H4 (cell line): ENCODE results near the gene GNAS. TPM values are rescaled to one million over a fixed set of nuclear protein-coding genes. Genes with fewer than 3 reads are reported as not detected.

Experiments
- DNase-seq: peaks from one replicate; pipeline ENCODE4 v3.0.0-alpha.2; 2015; ENCODE audit warnings: low spot score
- total RNA-seq: library from RNA; depleted of rRNA; stranded (reverse); fragments of >200 nt; shearing (Covaris generic); gene quantifications from 2 replicates; pipeline ENCODE4 v1.2.3, GENCODE V29; 2014

GNAS gene
- total RNA-seq, 1 experiment from 2014 or later: 1,032 TPM

DNA sequence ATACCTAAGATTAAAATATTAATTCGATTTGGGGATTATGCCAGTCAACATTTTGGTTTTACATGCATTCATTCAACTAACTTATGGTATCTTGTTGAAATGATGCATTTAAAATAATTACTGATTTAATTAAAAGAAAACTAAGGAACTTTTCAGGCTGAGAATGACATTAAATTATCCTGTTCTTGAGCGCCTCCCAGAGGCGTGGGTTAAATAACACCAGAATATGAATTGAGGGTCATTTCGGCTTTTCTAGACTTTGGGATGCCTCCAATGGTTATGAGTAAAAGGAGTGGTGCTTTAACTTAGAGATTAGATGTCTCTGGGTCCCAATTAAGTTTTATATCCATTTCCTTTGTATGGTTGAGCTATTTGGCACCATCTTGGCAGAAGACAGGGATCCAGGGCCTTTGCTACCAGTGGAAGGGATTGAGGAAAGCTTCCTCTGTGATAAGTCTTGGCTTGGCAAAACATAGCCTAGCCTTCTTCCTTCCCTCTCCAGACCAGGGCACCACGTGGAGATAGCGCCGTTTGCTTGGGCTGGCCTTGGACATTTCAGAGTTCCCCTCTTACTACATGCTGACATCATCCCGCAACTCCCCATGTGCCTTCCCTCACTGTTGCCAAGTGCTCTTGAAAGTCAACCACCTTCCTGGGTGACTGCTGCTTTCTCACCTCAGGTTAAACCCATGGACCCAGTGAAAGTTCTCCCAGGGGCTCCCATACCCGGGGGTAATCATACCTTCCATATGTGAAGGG lies 28.7 kb downstream of the GNAS start:
- no peak for DNase-seq

DNA sequence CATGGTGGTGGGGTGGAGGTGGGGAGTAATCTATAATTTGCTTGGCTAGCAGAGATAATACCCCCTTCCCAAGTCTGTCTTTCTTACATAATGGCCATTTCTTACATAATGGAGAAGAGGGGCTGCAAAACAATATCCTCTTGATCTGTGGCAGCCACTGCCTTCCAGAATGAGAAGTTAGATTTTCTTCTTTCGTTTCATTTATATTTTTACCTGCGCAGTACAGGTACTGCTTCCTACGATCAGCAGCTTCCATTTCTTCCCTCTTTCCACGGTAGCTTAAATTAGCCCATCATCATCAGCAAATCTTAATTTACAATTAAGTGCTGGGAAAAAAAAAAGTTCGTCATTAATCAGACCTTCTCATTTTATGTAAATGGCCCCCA lies 30.2 kb downstream of the GNAS start:
- no peak for DNase-seq

DNA sequence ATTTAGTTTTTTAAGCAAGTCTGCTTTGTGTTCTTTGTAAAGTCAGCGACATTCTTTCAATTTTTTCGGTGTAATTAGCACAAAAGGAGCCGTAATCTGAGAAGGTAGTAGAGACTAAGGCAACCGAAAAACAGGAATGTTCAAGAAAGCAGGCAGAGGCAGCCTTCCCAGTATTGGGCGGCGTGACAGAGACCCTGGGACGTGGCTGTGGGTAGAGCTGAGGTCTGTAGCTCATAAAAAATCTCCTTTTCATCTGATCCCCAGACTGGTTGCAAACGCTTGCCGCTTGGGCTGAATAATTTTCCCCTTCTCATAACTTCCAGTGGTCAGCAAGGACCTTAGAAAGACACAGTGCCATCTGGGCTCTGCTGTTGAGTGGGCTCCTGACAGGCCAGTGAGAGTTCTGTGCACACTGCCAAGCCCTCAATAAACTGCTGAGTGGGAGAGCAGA lies 30.8 kb downstream of the GNAS start:
- no peak for DNase-seq

- DNase-seq: no peak
These were observed 32.5 kb downstream of the GNAS start for GRCh38 chr20:58884966-58885365.

DNA sequence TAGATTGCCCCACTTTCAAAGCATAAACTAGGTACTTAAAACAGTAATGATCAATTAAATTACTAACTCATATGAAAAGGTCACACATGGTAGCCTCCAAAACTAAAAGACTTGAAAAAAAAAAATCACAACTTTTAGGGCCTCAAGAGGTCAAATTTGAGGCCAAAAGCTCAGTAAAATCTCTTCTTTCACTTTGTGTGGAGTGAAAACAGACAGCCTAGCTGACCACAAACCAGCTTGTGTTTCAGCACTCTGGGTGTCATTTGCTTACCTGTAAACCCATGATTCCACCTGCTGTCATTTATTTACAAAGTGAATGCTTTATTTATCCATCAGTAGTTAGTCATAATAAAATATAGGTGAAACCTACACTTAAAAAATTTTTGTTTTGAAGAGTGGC lies 34.0 kb downstream of the GNAS start:
- DNase-seq: no peak

- DNase-seq: no peak
These were observed 35.6 kb downstream of the GNAS start for GRCh38 chr20:58888103-58888502.

DNA sequence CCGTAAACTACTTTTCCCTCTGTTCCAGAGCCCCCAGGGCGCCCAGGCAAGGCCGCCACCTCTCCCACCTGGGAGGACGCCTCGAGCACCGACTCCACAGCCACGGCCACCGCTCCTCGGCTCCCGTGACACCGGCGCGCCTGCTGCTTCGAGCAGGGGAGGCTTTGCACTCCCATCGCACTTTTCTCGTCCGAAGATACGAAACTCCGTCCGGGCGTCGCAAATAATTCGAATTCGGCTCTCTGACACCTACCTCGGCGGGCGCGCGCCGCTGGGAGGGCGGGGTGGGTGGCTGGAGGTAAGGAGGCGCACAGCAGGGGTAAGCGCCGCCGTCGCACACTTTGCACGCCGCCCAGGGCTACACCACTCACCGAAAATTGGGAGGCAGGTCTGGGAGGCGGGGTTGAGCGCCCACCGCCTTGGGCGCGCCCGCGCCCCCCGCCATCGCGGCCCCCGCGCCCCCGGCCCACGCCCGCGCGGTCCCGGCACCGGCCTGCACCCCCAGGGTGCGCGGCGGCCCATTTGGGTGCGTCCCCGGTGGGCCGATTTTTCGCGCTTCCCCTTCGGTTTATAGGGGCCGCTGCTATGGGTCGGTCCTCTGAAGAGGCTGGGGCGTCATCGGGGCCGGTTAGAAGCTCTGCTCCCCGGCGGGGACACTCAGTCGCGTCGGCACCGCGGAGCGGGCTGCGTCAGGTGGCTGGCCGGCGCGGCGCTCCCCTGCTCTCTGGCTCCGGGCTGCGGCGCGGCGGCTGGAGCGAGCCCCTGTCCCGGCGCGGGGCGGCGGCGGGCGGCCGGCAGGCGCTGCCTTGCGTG lies 36.2 kb downstream of the GNAS start:
- DNase-seq: peak; percentile 72

DNA sequence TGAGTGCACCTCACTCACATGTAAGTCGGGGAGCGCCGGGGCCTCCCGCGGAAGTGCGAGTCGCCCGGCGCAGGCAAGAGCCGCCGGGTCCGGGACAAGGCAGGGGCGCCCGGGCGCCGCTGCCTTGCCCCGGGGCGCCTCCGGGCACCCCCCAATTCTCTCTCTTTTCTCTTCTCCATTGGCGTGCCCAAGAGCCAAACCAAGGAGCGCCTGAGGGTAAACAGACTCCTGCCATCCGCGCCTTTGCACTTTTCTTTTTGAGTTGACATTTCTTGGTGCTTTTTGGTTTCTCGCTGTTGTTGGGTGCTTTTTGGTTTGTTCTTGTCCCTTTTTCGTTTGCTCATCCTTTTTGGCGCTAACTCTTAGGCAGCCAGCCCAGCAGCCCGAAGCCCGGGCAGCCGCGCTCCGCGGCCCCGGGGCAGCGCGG lies 36.8 kb downstream of the GNAS start:
- DNase-seq: no peak

- no peak for DNase-seq
These were observed 37.4 kb downstream of the GNAS start for GRCh38 chr20:58889798-58890517.

- peak; percentile 52 for DNase-seq
These were observed 38.1 kb downstream of the GNAS start for GRCh38 chr20:58890518-58891085.

- DNase-seq: peak; percentile 40
These were observed 38.7 kb downstream of the GNAS start for GRCh38 chr20:58891086-58891717.

- no peak for DNase-seq
These were observed 39.2 kb downstream of the GNAS start for GRCh38 chr20:58891718-58892140.

DNA sequence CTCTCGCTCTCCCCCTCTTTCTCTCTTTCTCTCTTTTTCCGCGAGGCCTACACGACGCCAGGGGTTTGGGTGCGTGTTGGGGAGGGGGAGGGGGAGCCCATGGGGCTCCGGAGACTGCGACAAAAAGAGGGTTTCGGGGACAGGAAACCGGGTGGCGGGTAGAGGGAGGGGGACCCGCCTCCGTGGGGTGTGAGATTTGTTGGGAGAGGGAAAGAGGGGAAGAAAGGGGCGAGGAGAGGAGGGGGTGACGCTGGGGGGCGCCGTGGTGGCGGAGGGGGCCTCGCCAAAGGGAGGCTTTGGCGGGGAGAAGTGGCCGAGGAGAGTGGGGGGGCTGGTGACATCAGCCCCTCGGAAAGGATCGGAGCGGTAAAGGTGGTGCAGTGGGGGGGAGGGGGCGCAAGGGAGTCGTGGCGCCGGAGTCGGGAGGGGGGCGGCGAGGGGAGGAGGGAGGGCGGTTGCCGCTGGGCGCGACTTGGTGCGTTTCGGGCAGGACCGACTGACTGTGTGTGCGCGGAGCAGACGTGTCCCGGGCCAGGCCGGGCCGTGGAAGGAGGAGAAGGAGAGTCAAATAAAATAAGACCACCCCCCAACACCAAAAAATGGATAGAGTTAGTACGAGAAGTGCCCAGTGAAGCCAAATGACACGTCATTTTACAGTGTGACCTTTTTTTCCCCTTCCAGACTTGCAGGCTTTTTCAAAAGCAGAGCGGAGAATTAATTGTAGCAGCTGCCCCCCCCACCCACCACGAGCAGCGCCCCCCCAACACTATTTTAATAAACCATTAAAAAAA lies 39.8 kb downstream of the GNAS start:
- peak; percentile 63 for DNase-seq

DNA sequence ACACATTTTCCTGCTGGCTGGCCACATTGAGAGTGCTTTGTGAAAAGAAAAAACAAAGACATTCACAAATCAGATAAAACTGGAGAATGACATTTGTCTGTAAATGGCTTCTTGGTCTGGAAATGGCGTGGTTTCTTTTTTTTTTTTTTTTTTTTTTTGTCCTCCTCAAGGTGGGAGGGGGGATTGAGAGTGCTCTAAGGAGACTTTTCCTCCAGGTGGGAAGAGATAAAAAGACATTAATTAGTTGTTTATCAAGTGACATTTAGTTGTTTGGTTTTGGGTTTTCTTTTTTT lies 40.4 kb downstream of the GNAS start:
- DNase-seq: no peak

GRCh38 chr20:58893355-58894120 lies 41.0 kb downstream of the GNAS start:
- DNase-seq: no peak

DNA sequence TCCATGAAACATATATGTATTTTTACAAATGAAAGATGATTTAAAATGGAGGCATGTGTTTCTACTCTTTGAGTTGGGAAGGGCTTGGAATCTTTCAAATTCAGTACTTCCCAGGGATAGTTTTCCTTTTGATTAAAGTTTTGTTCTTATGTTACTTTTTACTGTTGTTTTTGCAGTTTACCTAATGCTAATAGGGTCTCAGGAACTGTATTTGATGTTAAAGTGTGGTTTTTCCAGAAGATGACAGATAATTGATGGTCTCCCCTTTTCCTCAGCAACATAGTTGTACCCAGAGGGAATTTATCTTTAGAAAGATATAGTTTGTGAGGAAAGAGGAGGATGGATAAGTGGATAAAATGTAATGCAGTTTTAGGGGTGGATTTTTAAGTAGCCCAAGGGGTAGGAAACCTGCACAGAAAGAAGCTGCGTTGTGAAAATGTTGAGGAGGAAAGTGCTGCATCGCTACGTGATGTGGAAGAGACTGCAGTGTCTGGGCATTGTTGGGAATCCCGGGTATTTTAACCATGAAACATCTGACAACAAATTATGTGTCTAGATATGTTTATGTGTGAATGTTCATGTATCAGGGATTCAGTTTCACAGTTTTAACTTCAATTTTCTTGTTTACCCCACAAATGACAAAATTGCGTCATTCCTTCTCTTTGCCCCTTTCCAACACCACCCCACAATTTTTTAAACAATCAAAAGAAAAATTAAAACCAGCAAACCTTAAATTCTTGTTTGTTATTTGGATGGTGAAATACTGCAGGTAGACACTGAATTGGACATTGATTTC lies 42.3 kb downstream of the GNAS start:
- DNase-seq: no peak

DNA sequence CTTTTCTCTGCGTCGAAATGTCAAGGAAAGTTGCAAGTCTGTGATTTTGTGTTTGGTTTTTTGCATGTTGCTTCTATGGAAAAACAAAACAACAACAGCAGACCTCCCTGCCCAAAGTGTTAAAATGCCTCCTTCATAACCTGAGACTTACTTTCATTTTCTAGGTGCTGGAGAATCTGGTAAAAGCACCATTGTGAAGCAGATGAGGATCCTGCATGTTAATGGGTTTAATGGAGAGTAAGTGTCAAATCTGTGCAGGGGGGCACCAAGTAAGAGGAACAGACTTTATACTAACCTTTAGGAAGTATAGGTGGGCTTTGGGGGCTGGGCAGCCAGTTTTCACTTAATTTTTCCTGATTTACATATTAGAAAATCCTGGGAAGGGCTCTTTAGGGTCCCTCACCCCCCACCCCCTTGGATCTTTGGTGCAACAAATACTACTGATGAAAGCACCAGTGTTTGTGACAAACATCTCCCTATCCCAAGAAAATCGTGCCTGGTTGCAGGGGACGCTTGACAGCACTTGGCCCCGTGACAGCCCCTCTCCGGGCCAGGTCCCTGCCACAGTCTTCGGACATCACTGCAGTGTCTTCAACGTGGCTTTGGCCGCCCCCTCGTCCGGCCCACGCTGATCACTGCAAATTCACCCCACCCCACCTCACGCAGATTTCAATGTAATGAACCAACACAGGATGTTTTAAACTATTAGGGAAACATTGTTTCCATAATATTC lies 43.1 kb downstream of the GNAS start:
- no peak for DNase-seq

DNA sequence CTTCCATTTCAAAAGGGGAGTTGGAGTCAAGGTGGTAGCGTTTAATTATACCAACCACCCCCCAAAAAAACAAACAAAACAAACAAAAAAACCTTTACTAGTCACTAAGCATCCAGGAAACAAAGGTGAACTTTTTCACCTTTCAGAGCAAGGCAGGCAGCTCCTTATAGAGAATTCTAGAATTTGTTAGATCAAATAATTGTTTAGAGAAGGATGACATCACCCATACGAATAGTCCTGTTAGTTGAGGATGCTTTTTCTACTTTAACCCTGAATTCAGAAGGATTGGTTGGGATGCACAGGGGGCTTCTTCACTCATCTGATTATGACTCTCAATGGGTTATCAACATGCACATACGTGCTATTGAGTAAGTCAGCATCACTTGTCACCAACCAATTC lies 44.3 kb downstream of the GNAS start:
- no peak for DNase-seq

DNA sequence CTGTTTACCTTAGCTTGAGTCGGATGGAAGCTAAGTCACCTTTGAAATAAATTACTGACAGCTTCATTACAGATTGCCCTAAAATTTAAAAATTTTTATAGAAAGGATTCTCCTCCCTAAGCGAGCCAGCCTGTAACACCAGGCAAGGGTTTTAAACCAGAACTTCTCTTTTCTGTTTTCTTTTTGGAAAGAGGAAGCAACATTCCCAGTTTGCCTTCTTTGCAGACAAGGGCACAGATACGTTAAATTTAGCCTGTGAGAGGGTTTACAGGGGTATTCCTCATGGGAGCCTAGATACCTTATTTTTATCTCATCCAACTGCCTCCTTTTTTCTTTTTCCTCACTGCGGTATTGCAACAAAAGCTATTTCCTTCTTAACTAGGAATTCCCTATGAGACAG lies 45.0 kb downstream of the GNAS start:
- no peak for DNase-seq
